SH-SY5Y (cell line): ENCODE measurements around the gene VAT1.

ENCODE experiments used
- GATA2 ChIP-seq: IDR thresholded peaks from 2 replicates; pipeline ENCODE4 v1.6.1; 2011; ENCODE audit warnings: mild to moderate bottlenecking, low read depth, low read length
- GATA3 ChIP-seq: IDR thresholded peaks from 2 replicates; pipeline ENCODE4 v1.6.1; 2011; ENCODE audit warnings: low read depth, mild to moderate bottlenecking, low read length, moderate library complexity

GRCh38 chr17:43014020-43014648 is 8.1 kb downstream of the VAT1 start:
- TF ChIP-seq GATA2, result no peak
- no peak for TF ChIP-seq GATA3
